GM23338 (cell line): ENCODE data around the gene ZBTB40. TPM values are rescaled to one million over a fixed set of nuclear protein-coding genes. Genes with fewer than 3 reads are reported as not detected.

ENCODE experiments used
- ATAC-seq: fragments of 200-7000 bp; cut with Tn5 transposase; 3 replicates; pipeline ENCODE4 v1.9.1; 2020
- DNase-seq: peaks from one replicate; pipeline ENCODE4 v3.0.0-alpha.2; 2015; ENCODE audit warnings: low spot score
- H2AFZ ChIP-seq: fragments of 200-600 bp; sonication (generic); 2 replicates; pipeline ENCODE4 v1.8.0; 2016; ENCODE audit warnings: antibody characterized with exemption, mild to moderate bottlenecking, moderate library complexity
- H3F3A ChIP-seq: fragments of 200-600 bp; sonication (generic); replicated peaks from 2 replicates; pipeline ENCODE4 v1.8.0; 2017; ENCODE audit warnings: antibody characterized with exemption, mixed run types, low read depth
- H3K27ac ChIP-seq: fragments of 200-600 bp; sonication (generic); 2 replicates; pipeline ENCODE4 v1.6.1; 2016; ENCODE audit warnings: low read depth
- H3K27me3 ChIP-seq: fragments of 200-600 bp; sonication (generic); 2 replicates; pipeline ENCODE4 v1.8.0; 2016; ENCODE audit warnings: mild to moderate bottlenecking, mixed run types, moderate library complexity; ENCODE audit not compliant: insufficient read depth
- H3K36me3 ChIP-seq: fragments of 200-600 bp; sonication (generic); 2 replicates; pipeline ENCODE4 v1.8.0; 2016; ENCODE audit warnings: mild to moderate bottlenecking; ENCODE audit not compliant: insufficient read depth
- H3K4me1 ChIP-seq: fragments of 200-600 bp; sonication (generic); 2 replicates; pipeline ENCODE4 v1.8.0; 2016; ENCODE audit warnings: mild to moderate bottlenecking, moderate library complexity; ENCODE audit not compliant: insufficient read depth
- H3K4me2 ChIP-seq: fragments of 200-600 bp; sonication (generic); 2 replicates; pipeline ENCODE4 v1.7.1; 2017; ENCODE audit warnings: mixed run types
- H3K4me3 ChIP-seq: fragments of 200-600 bp; sonication (generic); 2 replicates; pipeline ENCODE4 v1.6.1; 2016; ENCODE audit warnings: mixed run types
- H3K79me2 ChIP-seq: fragments of 200-600 bp; sonication (generic); replicated peaks from 2 replicates; pipeline ENCODE4 v1.8.0; 2017; ENCODE audit warnings: mild to moderate bottlenecking; ENCODE audit not compliant: insufficient read depth
- H3K9me2 ChIP-seq: fragments of 200-600 bp; sonication (generic); 2 replicates; pipeline ENCODE4 v1.8.0; 2017; ENCODE audit not compliant: insufficient read depth
- H4K20me1 ChIP-seq: fragments of 200-600 bp; sonication (generic); replicated peaks from 2 replicates; pipeline ENCODE4 v1.8.0; 2017; ENCODE audit warnings: mild to moderate bottlenecking; ENCODE audit not compliant: insufficient read depth
- H3K27ac Mint-ChIP-seq: 2 replicates; pipeline ENCODE4 v1.8.0; 2020; ENCODE audit warnings: inconsistent platforms, mild to moderate bottlenecking, moderate library complexity, mixed read lengths
- H3K27me3 Mint-ChIP-seq: 3 replicates; pipeline ENCODE4 v1.8.0; 2022; ENCODE audit warnings: low read depth, mild to moderate bottlenecking, moderate library complexity, mixed read lengths, inconsistent platforms; ENCODE audit not compliant: insufficient read depth, poor library complexity
- H3K36me3 Mint-ChIP-seq: 3 replicates; pipeline ENCODE4 v1.8.0; 2021; ENCODE audit warnings: low read depth, mild to moderate bottlenecking, inconsistent platforms, moderate library complexity, mixed read lengths
- H3K4me1 Mint-ChIP-seq: 3 replicates; pipeline ENCODE4 v1.8.0; 2020; ENCODE audit warnings: mild to moderate bottlenecking, inconsistent platforms, mixed read lengths
- H3K4me3 Mint-ChIP-seq: 3 replicates; pipeline ENCODE4 v1.8.0; 2021; ENCODE audit warnings: moderate library complexity, mild to moderate bottlenecking, inconsistent platforms, mixed read lengths
- H3K9me3 Mint-ChIP-seq: 3 replicates; pipeline ENCODE4 v1.8.0; 2020; ENCODE audit warnings: moderate library complexity, mild to moderate bottlenecking, inconsistent platforms, mixed read lengths
- CREB1 ChIP-seq: fragments of 250-450 bp; sonication (Bioruptor Pico); IDR thresholded peaks from 2 replicates; pipeline ENCODE4 v1.5.0; 2020; ENCODE audit warnings: low read depth, mild to moderate bottlenecking, moderate library complexity
- CTCF ChIP-seq, 2 experiments: fragments of 200-600 bp in 1 of 2; sonication (generic) in 1 of 2; conservative IDR thresholded peaks; 2 replicates each; pipeline versions ENCODE4 v1.5.1 to v1.6.1; 2016 to 2017; ENCODE audit warnings: antibody characterized with exemption in 2 of 2, low read depth in 2 of 2, mild to moderate bottlenecking in 2 of 2, moderate library complexity in 1 of 2
- ETS1 ChIP-seq: IDR thresholded peaks from 2 replicates; pipeline ENCODE4 v1.6.1; 2016; ENCODE audit warnings: antibody characterized with exemption
- EZH2 ChIP-seq: fragments of 200-600 bp; sonication (generic); IDR thresholded peaks from one replicate; pipeline ENCODE4 v1.8.0; 2017; ENCODE audit warnings: antibody characterized with exemption, mild to moderate bottlenecking, low read depth; ENCODE audit not compliant: unreplicated experiment
- EZH2phosphoT487 ChIP-seq: fragments of 200-600 bp; sonication (generic); IDR thresholded peaks from one replicate; pipeline ENCODE4 v1.8.1; 2018; ENCODE audit warnings: antibody characterized with exemption; ENCODE audit not compliant: unreplicated experiment
- JUNB ChIP-seq: IDR thresholded peaks from one replicate; pipeline ENCODE4 v1.6.1; 2016; ENCODE audit warnings: antibody characterized with exemption; ENCODE audit not compliant: unreplicated experiment
- NANOG ChIP-seq: IDR thresholded peaks from 2 replicates; pipeline ENCODE4 v1.6.1; 2016; ENCODE audit warnings: antibody characterized with exemption, borderline replicate concordance
- POLR2AphosphoS5 ChIP-seq: IDR thresholded peaks from 2 replicates; pipeline ENCODE4 v1.6.1; 2016; ENCODE audit warnings: antibody characterized with exemption, low read depth
- REST ChIP-seq: IDR thresholded peaks from one replicate; pipeline ENCODE4 v1.6.1; 2018; ENCODE audit warnings: antibody characterized with exemption; ENCODE audit not compliant: unreplicated experiment
- STAT1 ChIP-seq: IDR thresholded peaks from one replicate; pipeline ENCODE4 v1.6.1; 2016; ENCODE audit warnings: antibody characterized with exemption; ENCODE audit not compliant: unreplicated experiment
- ZNF114 ChIP-seq: fragments of 250-450 bp; sonication (Bioruptor Pico); IDR thresholded peaks from 2 replicates; pipeline ENCODE4 v1.5.0; 2020; ENCODE audit warnings: mild to moderate bottlenecking, moderate library complexity
- ZNF331 ChIP-seq: fragments of 250-450 bp; sonication (Bioruptor Pico); IDR thresholded peaks from 2 replicates; pipeline ENCODE4 v1.5.0; 2020; ENCODE audit warnings: low read depth, mild to moderate bottlenecking, moderate library complexity
- ZNF462 ChIP-seq: fragments of 250-450 bp; sonication (Bioruptor Pico); IDR thresholded peaks from 2 replicates; pipeline ENCODE4 v1.5.0; 2020; ENCODE audit warnings: mild to moderate bottlenecking, moderate library complexity
- polyA plus RNA-seq: library from polyadenylated mRNA; unstranded; fragments of >200 nt; fragmentation: Nextera tagmentation; extraction: Ambion mirVana; gene quantifications from 2 replicates; pipeline ENCODE4 v1.2.1, GENCODE V29; 2016
- total RNA-seq: library from RNA; depleted of rRNA; stranded (reverse); fragments of >200 nt; shearing (Covaris generic); gene quantifications from 2 replicates; pipeline ENCODE4 v1.2.3, GENCODE V29; 2014

ZBTB40 gene
- total and polyA plus RNA-seq, 2 experiments from 2014 or later = 3.1 to 22.7 TPM

GRCh38 chr1:22418933-22419382 is 32.7 kb upstream of the ZBTB40 start:
- Histone ChIP-seq H3K79me2 (no peaks in the 10 kb centered on the region), H3K4me2 (no peak overlapping the region), H3K27me3 (no peaks in the 10 kb centered on the region), H3K9me2 (no peaks in the 10 kb centered on the region), H3K4me1 (peaks cover 4% of the 10 kb centered on the region; the same call in 1 of the 2 replicates), H2AFZ (no peak overlapping the region), H3K36me3 (no peaks in the 10 kb centered on the region), H3F3A (no peaks in the 10 kb centered on the region), H3K4me3 (no peak overlapping the region), H3K27ac (no peak overlapping the region), H4K20me1 (no peaks in the 10 kb centered on the region)
- H3K9me3 Mint-ChIP-seq = no peaks in the 10 kb centered on the region
- H3K27me3 Mint-ChIP-seq = peaks cover 8% of the 10 kb centered on the region
- peaks cover 9% of the 10 kb centered on the region; the same call in 2 of the 3 replicates for H3K4me1 Mint-ChIP-seq
- DNase-seq (no peak), ATAC-seq (no peak)
- no peak overlapping the region for H3K4me3 Mint-ChIP-seq
- H3K27ac Mint-ChIP-seq = no peak overlapping the region
- TF ChIP-seq ZNF114 (CRISPR knock-in tag) (no peak), CTCF (conservative IDR thresholded peaks at IDR 0.05; ENCODE audit: low read depth in 2 of 2) (no peak), POLR2AphosphoS5 (no peak), ZNF331 (CRISPR knock-in tag) (no peak), EZH2 (no peak), JUNB (no peak), NANOG (no peak), ETS1 (no peak), REST (no peak), STAT1 (no peak), EZH2phosphoT487 (no peak), ZNF462 (CRISPR knock-in tag) (no peak), CREB1 (CRISPR knock-in tag) (no peak)
- no peaks in the 10 kb centered on the region for H3K36me3 Mint-ChIP-seq
